ENCODE measurements around the gene HTR3A.

Gene HTR3A

DNA sequence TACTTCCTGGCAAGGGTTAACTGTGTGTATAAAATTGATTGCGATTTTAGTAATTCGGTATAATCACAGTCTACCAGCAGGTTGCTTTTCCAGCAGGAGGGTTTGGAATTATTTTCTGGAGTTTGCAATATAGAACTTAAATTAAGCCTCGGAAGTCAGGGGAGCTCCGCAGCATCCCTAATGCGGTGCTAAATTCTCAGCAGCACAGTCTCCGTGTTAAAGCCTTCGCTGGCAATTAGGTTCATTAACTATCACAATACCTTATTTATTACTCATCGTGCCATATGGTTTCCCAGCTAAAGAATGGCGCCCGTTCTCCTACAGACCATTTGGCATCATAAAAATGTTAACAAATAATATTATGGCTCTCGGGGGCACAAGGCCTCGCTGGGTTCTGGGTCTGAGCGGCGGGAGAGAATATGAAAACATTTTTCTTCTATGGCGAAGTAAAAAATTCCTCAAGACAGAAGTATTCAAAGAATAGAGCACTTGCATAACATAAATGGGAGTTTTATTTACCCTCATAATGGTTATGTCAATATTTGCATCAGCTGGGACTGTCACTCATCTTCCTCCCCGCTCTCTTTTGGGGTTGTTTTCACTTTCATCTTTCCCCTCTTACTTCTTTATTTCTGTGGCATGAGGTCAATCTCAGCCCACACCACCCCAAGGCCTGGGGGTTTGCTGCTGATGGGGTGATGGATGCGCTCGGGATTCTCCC is 56.5 kb downstream of the HTR3A start:
- H3K27ac ChIP-seq, result peak overlapping the region; percentile 27 to 60
- TF ChIP-seq, protein P1, sequence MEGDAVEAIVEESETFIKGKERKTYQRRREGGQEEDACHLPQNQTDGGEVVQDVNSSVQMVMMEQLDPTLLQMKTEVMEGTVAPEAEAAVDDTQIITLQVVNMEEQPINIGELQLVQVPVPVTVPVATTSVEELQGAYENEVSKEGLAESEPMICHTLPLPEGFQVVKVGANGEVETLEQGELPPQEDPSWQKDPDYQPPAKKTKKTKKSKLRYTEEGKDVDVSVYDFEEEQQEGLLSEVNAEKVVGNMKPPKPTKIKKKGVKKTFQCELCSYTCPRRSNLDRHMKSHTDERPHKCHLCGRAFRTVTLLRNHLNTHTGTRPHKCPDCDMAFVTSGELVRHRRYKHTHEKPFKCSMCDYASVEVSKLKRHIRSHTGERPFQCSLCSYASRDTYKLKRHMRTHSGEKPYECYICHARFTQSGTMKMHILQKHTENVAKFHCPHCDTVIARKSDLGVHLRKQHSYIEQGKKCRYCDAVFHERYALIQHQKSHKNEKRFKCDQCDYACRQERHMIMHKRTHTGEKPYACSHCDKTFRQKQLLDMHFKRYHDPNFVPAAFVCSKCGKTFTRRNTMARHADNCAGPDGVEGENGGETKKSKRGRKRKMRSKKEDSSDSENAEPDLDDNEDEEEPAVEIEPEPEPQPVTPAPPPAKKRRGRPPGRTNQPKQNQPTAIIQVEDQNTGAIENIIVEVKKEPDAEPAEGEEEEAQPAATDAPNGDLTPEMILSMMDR (IDR thresholded peaks at IDR 0.05), result no peak
- no peak overlapping the region for H3K4me3 ChIP-seq
- no peak for DNase-seq
- no peaks in the 10 kb centered on the region for H3K27me3 ChIP-seq
- H3K9me3 ChIP-seq, result no peaks in the 10 kb centered on the region
- H3K36me3 ChIP-seq, result no peaks in the 10 kb centered on the region
- peaks cover 0 to 36% (median 13%) of the 10 kb centered on the region in 4 donors for H3K4me1 ChIP-seq
- intact Hi-C loops (cut with DNase I; ENCODE audit: low total_unique reads), result no loop called here

- Histone ChIP-seq H3K36me3 (no peaks in the 10 kb centered on the region), H3K9me3 (no peaks in the 10 kb centered on the region), H3K27me3 (no peaks in the 10 kb centered on the region), H3K4me1 (peaks cover 0 to 40% (median 16%) of the 10 kb centered on the region in 4 donors), H3K27ac (peak overlapping the region; percentile 27 to 60), H3K4me3 (no peak overlapping the region)
- intact Hi-C loops (cut with DNase I; ENCODE audit: low total_unique reads), result no loop called here
- TF ChIP-seq, protein P1 (IDR thresholded peaks at IDR 0.05), result no peak
- DNase-seq, result peak; percentile 49 to 84
Measured at GRCh38 chr11:114031967-114032320, 57.0 kb downstream of the HTR3A start.

DNA sequence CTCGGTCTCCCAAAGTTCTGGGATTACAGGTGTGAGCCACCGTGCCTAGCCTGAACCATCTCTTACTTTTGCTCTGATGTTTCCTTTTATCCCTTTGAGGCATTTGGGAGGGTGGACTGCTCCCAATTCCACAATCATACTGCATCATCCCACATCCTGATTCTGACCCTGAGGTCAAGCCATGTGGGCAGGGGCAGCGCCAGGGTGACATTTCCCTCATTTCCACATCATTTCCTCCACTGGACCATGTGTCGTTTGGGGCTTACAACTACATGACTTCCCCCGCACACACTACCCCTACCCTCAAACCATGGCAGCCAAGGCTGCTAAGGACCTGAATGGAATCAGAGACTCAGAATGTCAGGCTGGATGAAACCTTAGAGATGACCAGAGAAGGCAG is 58.2 kb downstream of the HTR3A start:
- H3K36me3 ChIP-seq, result no peaks in the 10 kb centered on the region
- no peaks in the 10 kb centered on the region for H3K27me3 ChIP-seq
- intact Hi-C loops (cut with DNase I; ENCODE audit: low total_unique reads), result no loop called here
- H3K4me1 ChIP-seq, result peaks cover 0 to 51% (median 17%) of the 10 kb centered on the region in 4 donors
- no peak overlapping the region for H3K4me3 ChIP-seq
- no peak overlapping the region for H3K27ac ChIP-seq
- TF ChIP-seq, protein P1 (IDR thresholded peaks at IDR 0.05), result no peak
- DNase-seq, result no peak
- no peaks in the 10 kb centered on the region for H3K9me3 ChIP-seq

DNA sequence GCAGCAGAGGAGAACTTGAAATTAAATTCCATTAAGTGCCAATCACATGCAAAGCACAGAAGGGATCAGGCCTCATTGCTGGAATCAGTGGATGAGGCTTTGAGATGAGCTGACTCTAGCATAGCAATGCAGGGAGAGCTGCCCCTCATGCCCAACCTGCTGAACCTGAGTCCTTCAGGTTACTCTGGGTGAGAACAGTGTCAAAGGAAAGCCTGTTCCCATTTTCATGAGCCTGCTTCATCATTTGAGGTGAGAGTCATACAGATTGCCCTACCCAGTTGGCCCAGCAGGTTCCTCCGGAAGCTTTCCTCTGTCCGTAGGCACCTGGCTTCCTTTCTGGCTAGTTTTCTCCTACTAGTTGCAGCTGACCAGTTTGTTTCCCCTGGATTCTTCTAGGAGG is 58.7 kb downstream of the HTR3A start:
- no peak for DNase-seq
- Histone ChIP-seq H3K4me1 (peaks cover 0 to 52% (median 17%) of the 10 kb centered on the region in 4 donors), H3K9me3 (no peaks in the 10 kb centered on the region), H3K4me3 (no peak overlapping the region), H3K27ac (no peak overlapping the region), H3K27me3 (no peaks in the 10 kb centered on the region), H3K36me3 (no peaks in the 10 kb centered on the region)
- intact Hi-C loops (cut with DNase I; ENCODE audit: low total_unique reads), result no loop called here
- TF ChIP-seq, protein P1 (IDR thresholded peaks at IDR 0.05), result no peak

DNA sequence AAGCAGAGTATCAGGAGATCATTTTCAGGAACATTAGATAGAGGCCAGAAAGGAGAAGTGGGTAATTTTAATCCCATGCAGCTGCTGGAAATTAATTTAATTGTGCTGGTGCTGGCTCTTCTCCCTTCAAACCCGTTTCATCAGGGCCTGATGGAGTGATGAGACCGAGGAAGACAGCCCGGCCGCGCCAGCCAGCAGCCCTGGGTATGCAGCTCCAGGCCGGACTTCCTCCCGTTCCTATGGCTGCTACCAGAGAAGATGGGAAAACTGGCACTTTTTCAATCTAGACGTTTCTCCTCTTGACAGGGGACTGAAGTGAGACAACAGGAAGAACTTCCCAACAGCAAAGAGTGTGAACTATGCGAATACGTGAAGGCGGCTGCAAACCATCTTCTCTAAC is 60.0 kb downstream of the HTR3A start:
- intact Hi-C loops (cut with DNase I; ENCODE audit: low total_unique reads), result loop anchor here (5.0 kb wide), 1 partner anchor 227 kb away; no protein-coding TSS in a partner anchor
- Histone ChIP-seq H3K9me3 (no peaks in the 10 kb centered on the region), H3K27me3 (no peaks in the 10 kb centered on the region), H3K4me1 (peaks cover 0 to 53% (median 18%) of the 10 kb centered on the region in 4 donors), H3K36me3 (no peaks in the 10 kb centered on the region), H3K27ac (no peak overlapping the region), H3K4me3 (no peak overlapping the region)
- TF ChIP-seq, protein P1 (IDR thresholded peaks at IDR 0.05), result no peak
- DNase-seq, result no peak

All from tibial artery (tissue), 4 donors.